Measurements from ENCODE around the gene NYAP2.

GRCh38 chr2:225454412-225454811 is 54.9 kb downstream of the NYAP2 start:
- TF ChIP-seq CTCF (IDR thresholded peaks at IDR 0.05 in 2 of 3, conservative IDR thresholded peaks at IDR 0.05 in 1 of 3; ENCODE audit: control insufficient read depth in 2 of 3, extremely low read depth in 1 of 3, insufficient read depth in 1 of 3, low read depth in 3 of 3, low read length in 3 of 3) (no peak), TAF1 (IDR thresholded peaks at IDR 0.05; ENCODE audit: borderline replicate concordance, low read depth, low read length) (no peak), POLR2AphosphoS5 (IDR thresholded peaks at IDR 0.05; ENCODE audit: low read length) (no peak), CEBPZ (IDR thresholded peaks at IDR 0.05; ENCODE audit: low read depth, low read length) (no peak), USF1 (IDR thresholded peaks at IDR 0.05; ENCODE audit: borderline replicate concordance, extremely low read length, insufficient read depth, low read depth, low read length) (no peak)

Measured in GM12878 (cell line).